ENCODE measurements around the gene NDUFAF5.

NDUFAF5 gene

DNA sequence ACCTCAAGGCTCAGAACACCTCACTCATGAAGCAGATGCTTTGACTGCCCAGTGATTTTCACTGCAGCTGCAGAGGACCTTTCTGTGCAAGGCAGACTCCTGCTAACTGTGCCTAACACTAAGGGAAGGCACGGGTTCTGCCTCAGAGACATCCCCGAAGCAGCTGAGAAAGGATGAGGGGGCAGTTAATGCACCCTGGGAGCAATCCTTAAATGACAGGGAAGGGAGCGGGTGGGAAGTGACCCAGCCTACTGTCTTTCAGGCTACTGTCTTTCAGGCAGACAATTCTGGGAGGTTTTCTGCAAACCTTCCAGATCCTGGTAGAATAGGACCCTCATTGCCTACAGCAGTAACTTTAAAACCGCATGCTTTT is 55.3 kb downstream of the NDUFAF5 start:
- TF ChIP-seq CTCF (IDR thresholded peaks at IDR 0.05; ENCODE audit: low read depth, low read length, missing control alignments) = no peak
- H3K4me3 ChIP-seq (ENCODE audit: low read depth, low read length) = no peak overlapping the region
- in situ Hi-C loops (cut with HindIII; ENCODE audit: low sequenced_read_pairs) = no loop called here
- no peak for DNase-seq (ENCODE audit: low read depth)

GRCh38 chr20:13841206-13841605 is 56.4 kb downstream of the NDUFAF5 start:
- in situ Hi-C loops (cut with HindIII; ENCODE audit: low sequenced_read_pairs) = no loop called here
- no peak for TF ChIP-seq CTCF (IDR thresholded peaks at IDR 0.05; ENCODE audit: low read depth, low read length, missing control alignments)
- H3K4me3 ChIP-seq (ENCODE audit: low read depth, low read length) = no peak overlapping the region
- no peak for DNase-seq (ENCODE audit: low read depth)

- no peak for TF ChIP-seq CTCF (IDR thresholded peaks at IDR 0.05; ENCODE audit: low read depth, low read length, missing control alignments)
- in situ Hi-C loops (cut with HindIII; ENCODE audit: low sequenced_read_pairs) = no loop called here
- H3K4me3 ChIP-seq (ENCODE audit: low read depth, low read length) = no peak overlapping the region
- no peak for DNase-seq (ENCODE audit: low read depth)
Observed at GRCh38 chr20:13844296-13844695, 59.5 kb downstream of the NDUFAF5 start.

- TF ChIP-seq CTCF (IDR thresholded peaks at IDR 0.05; ENCODE audit: low read depth, low read length, missing control alignments) = no peak
- no peak overlapping the region for H3K4me3 ChIP-seq (ENCODE audit: low read depth, low read length)
- in situ Hi-C loops (cut with HindIII; ENCODE audit: low sequenced_read_pairs) = no loop called here
- no peak for DNase-seq (ENCODE audit: low read depth)
Observed at GRCh38 chr20:13851279-13851678, 66.5 kb downstream of the NDUFAF5 start.

- H3K4me3 ChIP-seq (ENCODE audit: low read depth, low read length) = no peak overlapping the region
- no peak for TF ChIP-seq CTCF (IDR thresholded peaks at IDR 0.05; ENCODE audit: low read depth, low read length, missing control alignments)
- in situ Hi-C loops (cut with HindIII; ENCODE audit: low sequenced_read_pairs) = no loop called here
- no peak for DNase-seq (ENCODE audit: low read depth)
Observed at GRCh38 chr20:13852306-13852705, 67.5 kb downstream of the NDUFAF5 start.

DNA sequence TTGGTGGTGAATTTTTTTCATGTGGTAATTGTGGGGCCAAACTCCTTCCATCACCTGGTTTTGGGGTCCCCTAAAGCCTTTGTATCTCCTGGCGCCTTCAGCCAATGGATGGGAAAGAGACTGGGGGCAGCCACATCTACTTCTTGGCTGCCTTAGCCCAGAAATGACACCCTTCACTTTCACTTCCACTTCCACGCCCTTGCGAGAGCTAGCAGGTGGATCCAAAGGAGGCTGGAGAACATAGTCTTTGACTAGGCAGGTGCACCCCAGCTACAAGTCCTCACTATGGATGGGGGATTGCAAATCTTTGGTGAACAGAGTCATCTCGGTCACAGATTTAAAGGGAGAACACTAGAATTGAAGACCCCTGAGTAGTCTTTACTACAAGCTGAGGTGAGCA is 70.8 kb downstream of the NDUFAF5 start:
- TF ChIP-seq CTCF (IDR thresholded peaks at IDR 0.05; ENCODE audit: low read depth, low read length, missing control alignments) = no peak
- H3K4me3 ChIP-seq (ENCODE audit: low read depth, low read length) = no peak overlapping the region
- in situ Hi-C loops (cut with HindIII; ENCODE audit: low sequenced_read_pairs) = no loop called here
- DNase-seq (ENCODE audit: low read depth) = no peak

GRCh38 chr20:13856354-13856753 is 71.5 kb downstream of the NDUFAF5 start:
- no peak for TF ChIP-seq CTCF (IDR thresholded peaks at IDR 0.05; ENCODE audit: low read depth, low read length, missing control alignments)
- no peak for DNase-seq (ENCODE audit: low read depth)
- in situ Hi-C loops (cut with HindIII; ENCODE audit: low sequenced_read_pairs) = no loop called here
- no peak overlapping the region for H3K4me3 ChIP-seq (ENCODE audit: low read depth, low read length)

Measured in astrocyte of the cerebellum (primary cell).